CD4-positive, alpha-beta T cell treated with Interleukin-21 for 1 hour (primary cell): Measurements from ENCODE around the gene TCEAL3.
"Not testable (repeated sequence)": the region's sequence is repeated elsewhere in the genome, so short reads cannot be mapped to it uniquely, and the experiment has no call there.

Experiments used
- DNase-seq: peaks from one replicate; pipeline ENCODE4 v3.0.0-alpha.2; 2020

Gene TCEAL3

DNA sequence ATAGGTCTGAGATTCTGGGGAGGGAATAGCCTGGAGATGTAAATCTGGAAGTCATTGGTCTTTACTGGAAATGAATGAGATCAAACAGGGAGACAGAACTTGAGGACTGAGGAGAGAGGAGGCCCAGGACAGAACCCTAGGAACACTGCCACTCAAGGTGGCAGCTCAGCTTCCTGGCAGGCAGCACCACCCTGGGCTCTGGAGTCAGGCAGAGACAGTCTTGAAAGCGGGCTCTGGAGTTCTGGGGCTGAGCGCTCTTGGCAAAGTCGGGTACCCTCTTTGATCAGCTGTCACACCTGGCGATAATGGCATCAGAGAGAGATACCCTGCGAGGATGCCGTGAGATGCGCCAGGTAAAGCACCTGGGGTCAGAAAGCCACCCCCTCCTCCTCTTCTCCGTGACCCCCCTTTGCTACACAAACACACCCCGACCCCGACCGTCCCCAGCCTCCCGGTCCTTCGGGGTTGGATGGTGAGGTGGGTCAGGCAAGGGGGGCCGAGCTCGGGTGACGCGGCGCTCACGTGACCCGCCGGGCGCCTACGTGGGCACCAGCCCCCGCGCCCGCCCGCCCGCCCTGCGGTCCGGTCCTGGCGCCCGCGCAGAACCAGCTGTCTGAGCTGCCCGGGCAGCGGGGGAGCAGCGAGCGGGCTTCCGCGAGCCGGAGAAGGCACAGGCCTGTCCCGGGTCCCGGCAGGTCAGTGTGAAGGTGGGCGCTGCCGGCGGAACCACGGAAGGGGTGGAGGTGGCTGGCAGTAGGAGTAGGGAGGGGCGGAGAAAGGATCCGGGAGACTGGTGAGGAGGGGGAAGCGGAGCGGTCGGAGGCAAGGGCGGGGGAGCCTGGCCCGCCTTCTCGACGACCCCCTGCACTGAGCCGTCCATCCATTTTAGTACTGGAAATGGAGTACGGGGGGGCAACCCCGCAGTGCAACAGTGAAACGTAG is at the start of gene TCEAL3:
Gene TCEAL3 (plus strand): TSS at position 600 of the 942 bp plus-strand sequence. CDS start 1,102 bp downstream, outside the sequence.
- DNase-seq, result peak; percentile 59

DNA sequence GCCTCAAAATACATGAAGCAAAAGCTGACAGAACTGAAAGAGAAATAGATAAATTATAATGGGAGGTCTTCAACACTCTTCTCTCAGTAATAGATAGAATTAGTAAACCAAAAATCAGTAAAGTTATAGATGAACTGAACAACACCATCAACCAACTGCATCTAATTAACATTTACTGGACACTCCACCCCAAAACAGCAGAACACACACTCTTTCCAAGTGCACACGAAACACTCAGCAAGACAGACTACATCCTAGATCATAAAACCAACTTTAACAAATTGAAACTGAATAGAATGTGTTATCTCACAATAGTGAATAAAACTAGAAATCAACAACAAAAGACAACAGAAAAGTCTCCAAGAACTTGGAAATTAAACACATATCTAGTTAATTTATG is 47.5 kb upstream of the TCEAL3 start:
- DNase-seq, result no peak

DNA sequence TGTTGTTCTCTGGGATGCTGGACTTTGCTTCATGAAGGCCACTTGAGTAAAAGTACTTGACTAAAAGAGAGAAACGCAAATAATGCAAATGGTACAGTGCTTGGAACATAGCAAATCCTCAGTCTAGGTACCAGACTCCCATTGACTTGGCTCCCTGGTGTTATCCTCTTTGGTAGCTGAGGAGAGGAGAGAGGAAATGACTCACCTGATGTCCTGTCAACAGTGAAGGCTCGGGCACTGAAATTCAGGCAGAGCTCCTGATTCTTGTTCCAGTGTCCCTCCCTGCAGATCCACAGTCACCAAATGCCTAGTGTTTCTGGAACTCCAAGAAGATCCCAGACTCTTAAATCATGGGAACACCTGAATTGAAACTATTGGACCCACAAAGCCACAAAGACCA is 45.0 kb upstream of the TCEAL3 start:
- DNase-seq, result no peak

DNA sequence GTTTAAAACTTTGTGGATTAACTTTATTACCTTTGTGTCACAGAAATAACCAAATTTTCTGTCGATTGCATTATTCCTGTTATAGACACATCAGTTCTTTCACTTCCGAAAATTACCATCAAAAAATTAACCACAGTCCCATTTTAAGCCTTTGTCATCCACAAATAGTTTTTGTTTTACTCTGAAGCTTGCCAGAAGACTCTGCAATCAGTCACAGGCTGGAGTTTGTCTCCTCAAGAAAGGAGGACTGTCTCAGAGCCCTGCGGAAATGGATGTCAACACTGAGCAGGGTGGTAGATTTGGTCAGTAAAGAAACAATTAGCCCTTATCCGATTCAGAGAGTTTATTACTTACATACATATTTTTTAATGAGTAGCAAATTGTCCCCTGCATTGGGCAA is 42.6 kb upstream of the TCEAL3 start:
- no peak for DNase-seq

DNA sequence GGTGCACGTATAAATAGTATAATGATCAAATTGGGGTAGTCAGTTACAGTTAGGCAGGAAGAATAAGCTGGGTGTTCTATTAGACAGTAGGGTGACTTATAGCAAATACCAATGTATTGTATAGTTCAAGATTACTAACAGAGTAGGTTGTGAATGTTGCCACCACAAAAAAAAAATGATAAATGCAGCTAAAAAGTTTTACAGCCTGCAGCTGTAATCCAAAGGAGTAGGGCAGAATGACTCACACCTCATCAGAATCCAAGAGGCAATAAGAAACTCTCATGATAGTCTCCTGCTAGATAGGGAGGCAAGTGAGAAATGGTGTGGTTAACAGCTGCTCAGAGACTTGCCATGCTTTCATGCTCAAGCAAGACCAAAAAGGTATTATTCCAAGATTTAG is 42.0 kb upstream of the TCEAL3 start:
- DNase-seq, result no peak

- DNase-seq, result no peak
Measured at GRCh38 chrX:103571121-103571520, 36.6 kb upstream of the TCEAL3 start.

DNA sequence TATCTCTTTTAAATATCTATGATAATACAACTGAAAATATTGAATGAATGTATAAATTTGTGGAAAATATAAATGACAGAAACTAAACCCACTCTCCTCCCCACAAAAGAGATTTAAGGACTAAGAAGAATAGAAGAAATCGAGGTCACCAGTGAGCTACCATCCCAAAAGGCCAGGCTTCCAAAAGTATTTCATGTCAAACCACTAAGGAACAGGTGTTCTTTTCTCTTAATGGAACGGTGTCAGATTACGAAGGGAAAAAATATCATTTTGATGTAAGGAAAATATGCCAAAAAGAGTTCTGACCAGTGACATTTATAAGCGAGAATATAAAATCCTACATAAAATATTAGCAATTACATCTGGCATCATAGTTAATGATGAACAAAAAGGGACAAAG is 36.0 kb upstream of the TCEAL3 start:
- no peak for DNase-seq

DNA sequence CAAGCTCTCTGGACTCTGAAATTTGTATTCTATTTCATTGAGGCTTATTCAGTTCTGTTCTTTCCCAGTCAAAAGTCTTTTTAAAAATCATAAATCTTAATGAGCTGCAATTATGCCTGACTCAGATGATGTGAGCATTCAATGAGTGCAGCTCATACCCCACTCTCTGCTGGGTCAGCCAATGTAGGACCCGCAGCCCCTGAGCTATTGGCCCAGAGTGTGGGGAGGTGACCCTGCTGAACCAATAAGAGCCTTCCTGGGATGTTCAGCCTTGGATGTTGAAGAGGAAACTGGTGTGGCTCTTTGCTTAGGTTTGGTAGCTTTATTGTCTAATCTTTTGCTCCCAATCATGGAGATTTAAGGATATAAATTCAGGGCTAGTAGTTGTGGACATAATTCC is 34.6 kb upstream of the TCEAL3 start:
- DNase-seq, result no peak

DNA sequence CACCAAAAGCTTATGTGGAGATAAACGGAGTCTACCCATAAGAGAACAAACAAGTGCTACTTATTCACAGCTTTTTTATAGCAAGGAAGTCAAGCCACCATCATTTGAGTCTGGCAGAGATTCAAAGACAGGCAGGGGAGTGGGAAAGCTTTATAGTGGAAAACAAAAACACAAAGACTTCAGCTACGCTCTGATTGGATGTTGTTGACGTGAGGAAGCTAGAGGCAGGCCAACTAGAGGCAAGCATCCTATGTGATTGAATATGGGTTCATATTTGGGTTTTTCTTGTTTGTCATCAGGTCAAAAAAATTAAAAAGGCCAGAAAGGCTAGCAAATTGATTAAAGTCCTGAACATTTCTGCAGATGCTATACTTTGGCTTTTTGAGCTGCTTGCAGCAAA is 23.2 kb upstream of the TCEAL3 start:
- no peak for DNase-seq

- peak; percentile 36 for DNase-seq
Measured at GRCh38 chrX:103585411-103586313, 22.1 kb upstream of the TCEAL3 start, which contains the start of gene TCEAL4. TSS of gene TCEAL4 (plus strand) at chrX:103585515. CDS start at chrX:103586676, 1,161 bp downstream.

DNA sequence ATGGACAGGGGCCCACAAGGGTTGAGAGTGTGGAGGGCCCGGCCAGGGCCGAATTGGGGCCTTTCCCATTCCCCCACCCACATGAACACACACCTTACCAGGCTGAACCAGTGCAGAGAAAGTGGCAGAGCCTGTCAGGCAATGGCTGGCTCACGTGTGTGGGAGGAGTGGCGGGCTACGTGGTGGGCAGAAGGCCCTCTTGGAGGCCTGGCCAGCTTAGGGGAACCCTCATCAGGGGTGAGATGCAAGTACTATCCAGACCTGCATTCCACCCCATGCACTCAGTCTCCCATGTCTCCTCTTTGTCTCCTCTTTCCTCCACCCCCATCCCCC is 21.5 kb upstream of the TCEAL3 start:
- no peak for DNase-seq

DNA sequence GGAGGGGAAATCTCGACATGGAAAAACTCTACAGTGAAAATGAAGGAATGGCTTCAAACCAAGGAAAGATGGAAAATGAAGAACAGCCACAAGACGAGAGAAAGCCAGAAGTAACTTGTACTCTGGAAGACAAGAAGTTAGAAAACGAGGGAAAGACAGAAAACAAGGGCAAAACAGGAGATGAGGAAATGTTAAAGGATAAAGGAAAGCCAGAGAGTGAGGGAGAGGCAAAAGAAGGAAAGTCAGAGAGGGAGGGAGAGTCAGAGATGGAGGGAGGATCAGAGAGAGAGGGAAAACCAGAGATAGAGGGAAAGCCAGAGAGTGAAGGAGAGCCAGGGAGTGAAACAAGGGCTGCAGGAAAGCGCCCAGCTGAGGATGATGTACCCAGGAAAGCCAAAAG is 21.1 kb upstream of the TCEAL3 start:
- no peak for DNase-seq

- not testable (repeated sequence) for DNase-seq
Measured at GRCh38 chrX:103592295-103592694, 15.5 kb upstream of the TCEAL3 start.

- not testable (repeated sequence) for DNase-seq
Measured at GRCh38 chrX:103595202-103595601, 12.6 kb upstream of the TCEAL3 start.

DNA sequence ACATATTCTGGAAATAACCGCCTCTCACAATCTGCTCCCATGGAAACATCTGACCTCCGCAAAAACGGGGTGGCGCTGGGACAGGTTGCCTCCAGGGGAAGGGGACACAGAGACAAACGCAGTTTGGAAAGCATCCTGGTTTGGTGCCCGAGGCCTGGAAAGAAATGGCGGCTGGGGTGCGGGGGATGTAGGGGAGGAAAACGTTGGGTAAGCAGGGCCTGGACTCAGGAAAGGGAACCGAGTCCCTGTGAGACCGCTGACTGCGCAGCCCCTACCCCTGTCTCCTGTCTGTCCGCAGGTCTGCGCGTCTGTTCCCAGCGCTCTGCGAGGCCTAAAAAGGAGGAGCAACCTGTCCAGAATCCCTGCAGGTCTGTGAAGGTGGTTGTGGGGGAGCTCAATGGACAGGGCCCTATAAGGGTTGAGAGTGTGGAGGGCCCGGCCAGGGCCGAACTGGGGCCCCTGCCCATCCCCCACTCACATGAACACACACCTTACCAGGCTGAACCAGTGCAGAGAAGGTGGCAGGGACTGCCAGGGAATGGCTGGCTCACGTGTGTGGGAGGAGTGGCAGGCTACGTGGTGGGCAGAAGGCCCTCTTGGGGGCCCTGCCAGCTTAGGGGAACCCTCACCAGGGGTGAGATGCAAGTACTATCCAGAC is 672 bp downstream of the TCEAL3 start:
- DNase-seq, result peak; percentile 14

DNA sequence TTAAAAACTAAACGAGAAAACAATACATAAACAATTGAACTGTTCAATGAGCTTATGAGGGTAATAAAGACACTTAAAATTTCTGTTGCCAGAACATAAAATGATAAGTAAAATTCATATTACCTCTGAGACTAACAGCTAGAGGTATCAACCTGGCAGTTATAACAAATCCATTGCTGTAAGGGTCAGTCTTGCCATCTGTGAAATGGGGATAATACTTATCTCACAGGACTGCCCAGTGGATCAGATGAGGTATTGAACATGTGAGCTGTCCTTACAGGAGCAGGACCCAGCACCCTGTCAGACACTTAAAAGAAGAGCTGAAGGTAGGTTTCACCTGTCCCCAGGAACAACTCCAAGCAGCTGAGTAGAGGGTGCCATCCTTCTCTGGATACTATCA is 2.5 kb downstream of the TCEAL3 start:
- no peak for DNase-seq

DNA sequence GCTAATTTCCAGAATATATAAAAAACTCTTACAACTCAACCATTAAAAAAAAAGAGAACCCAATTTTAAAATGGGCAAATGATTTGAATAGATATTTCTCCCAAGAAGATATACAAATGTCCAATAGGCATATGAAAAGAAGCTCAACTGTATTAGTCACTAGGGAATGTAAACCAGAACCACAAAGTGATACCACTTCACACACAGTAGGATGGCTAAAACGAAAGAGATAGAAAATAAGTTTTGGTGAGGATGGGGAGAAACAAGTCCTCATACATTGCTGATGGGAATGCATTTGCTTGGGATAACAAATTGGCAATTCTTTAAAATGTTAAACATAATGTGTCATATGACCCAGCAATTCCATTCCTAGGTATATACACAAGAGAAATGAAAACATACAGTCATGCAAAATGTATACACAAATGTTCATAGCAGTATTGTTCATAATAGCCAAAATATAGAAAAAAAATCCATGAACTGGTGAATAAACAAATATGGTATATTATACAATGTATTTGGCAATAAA is 5.7 kb downstream of the TCEAL3 start:
- DNase-seq, result no peak

GRCh38 chrX:103614999-103615398 is 7.2 kb downstream of the TCEAL3 start:
- DNase-seq, result no peak

DNA sequence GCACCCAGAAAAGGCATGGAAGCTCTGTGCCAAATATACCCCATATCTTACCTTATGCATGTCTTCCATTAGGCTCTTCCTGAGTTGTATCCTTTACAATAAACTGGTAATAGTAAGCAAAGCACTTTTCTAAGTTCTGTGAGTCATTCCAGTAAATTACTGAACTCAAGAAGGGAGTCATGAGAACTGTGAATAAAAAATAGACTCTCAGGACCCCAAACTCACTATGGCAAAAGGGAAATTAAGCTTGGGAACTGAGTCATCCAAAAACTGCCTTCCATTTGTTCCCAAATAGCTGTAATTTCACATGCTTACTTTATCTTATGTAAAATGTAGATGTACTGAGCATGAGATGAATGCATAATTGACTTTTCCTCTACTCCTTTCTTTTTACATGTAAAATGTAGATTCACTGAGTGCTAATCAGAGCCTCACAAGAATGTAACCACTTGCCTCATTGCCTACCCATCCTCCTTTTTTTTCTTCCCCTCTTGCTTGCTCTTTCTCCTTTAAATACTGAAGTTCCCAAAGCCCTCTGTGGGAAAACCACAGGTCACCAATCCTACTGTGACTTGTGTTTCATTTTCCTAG is 8.1 kb downstream of the TCEAL3 start:
- no peak for DNase-seq

GRCh38 chrX:103616676-103617186 is 9.0 kb downstream of the TCEAL3 start:
- DNase-seq, result no peak

- no peak for DNase-seq
Measured at GRCh38 chrX:103624111-103624510, 16.3 kb downstream of the TCEAL3 start.

DNA sequence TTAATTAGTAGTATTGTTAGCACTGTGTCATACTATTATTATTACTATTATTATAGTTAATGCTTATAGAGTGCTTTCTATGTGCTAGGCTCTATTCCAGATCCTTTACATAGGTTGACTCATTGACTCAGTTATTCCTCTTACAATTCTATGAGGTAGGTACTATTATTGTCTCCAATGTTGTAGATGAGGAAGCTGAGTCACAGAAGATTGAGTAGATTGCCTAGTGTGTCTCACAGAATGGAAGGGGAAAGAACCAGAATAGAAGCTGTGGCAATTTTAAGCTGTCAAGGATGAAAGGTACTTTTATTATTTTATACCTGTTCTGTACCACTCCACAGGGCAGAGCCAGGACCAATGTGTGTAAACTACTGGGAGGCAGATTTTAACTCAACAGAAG is 19.1 kb downstream of the TCEAL3 start:
- no peak for DNase-seq
